GM19328 (cell line): Measurements from ENCODE around the gene FAM228A.

ENCODE experiments used
- ATAC-seq: cut with Tn5 transposase; IDR thresholded peaks from one replicate; pipeline ENCODE4 v1.9.1; 2021; ENCODE audit warnings: mild to moderate bottlenecking, moderate library complexity; ENCODE audit not compliant: unreplicated experiment

Gene FAM228A

DNA sequence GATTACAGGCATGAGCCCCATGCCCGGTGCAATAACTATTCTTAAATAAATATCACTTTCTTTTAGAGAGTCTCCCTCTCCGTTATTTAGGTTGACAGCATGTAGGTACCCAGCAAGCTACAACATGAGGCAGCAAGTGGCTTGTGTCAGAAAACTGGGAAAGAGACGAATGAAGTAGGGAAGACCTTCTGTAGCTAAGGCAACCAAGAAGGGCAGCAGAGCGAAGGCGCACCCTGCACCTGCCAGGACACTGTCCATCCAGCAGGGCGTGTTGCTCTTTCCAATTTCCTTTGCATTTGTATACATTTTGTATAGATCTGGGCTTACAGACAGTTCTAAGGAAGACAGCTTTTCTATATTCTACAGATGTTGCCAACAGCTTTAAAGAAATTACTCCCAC lies 48.1 kb downstream of the FAM228A start:
- no peak for ATAC-seq

DNA sequence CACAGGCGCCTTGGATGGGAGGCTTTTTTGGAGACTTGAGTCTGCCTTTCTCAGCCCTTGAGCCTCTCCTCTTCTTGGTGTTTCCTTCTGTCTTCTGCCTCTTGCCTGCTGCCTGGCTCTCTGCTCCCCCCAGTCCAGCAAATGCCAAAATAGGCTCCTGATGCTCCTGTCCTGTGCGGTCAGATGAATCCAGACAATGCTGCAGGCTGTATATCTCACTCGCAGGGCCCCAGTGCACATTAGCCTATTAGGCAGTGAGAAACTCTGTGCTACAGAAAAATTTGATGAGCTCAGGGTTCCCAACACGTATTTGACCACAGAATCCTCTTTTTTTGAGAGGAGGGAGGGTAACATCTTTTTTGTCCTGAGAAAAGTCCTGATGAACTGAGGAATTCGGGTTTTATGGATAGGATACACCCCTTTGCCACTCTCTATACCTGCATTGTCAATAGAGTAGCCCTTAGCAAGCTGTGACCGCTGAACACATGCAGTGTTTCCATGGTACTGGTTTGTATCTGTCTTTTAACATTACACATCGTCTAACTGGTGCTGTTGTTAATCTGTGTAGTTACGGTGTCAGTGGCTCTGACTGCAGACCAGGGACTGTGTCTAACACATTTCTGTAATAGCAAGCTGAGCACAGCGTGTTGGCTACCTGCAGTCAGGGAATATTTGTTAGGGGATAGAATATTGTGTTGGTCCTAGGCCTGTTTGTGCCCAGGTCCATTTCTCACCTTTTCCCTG lies 50.8 kb downstream of the FAM228A start:
- ATAC-seq: no peak

DNA sequence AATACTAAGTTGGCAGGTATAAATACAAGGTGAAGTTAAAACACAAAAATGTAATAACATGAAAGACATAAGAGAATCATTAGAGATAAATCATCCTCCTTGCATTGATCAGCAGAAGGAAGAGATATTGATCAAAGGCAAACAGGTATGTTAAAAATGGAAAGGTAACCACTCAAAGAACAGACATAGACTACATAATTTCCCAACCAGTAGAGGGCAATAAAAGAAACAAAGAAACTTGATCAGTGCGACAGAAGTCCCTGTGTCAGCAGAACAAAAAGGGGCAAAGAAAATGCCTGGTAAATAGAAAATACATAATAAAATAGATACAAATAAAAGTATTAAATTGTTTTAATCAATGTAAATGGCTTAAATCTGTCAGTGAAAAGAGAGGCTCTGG lies 53.6 kb downstream of the FAM228A start:
- ATAC-seq: no peak

DNA sequence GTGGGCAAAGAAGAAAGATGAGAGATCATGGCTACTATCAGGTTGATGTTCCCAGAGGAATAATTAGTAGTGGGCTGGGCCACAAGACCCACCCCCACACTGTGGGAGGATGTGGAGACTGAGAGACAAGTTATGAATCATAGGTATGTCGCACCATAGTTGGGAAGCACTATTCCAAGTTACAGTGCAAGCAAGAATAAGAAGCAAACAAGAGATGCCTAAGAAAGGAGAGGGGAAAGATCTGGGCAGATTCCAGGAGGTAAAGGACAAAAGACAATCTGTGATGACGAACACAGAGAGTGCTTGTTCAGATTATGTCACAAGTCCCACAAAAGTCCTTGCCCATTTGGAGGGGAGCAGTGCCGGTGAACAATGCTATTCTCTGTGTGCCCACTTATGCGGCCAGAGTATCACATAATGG lies 56.6 kb downstream of the FAM228A start:
- no peak for ATAC-seq

DNA sequence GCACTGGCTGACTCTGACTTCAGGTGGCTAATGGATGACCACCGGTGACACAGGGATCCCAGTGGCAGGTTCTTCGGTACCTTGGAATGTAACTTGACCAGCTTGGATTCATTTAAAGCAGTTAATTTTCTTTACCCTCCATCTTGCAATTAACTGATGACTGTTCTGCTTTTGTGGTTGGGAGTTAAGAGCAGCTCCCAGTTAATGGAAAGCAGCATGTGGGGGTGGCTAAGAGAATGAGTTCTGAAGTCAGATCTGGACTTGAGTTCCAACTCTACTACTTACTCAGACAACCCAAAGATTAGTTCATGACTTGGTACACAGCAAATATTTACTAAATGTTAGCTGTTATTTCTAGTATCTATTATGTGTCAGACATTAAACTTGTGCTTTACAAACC lies 58.5 kb downstream of the FAM228A start:
- no peak for ATAC-seq

DNA sequence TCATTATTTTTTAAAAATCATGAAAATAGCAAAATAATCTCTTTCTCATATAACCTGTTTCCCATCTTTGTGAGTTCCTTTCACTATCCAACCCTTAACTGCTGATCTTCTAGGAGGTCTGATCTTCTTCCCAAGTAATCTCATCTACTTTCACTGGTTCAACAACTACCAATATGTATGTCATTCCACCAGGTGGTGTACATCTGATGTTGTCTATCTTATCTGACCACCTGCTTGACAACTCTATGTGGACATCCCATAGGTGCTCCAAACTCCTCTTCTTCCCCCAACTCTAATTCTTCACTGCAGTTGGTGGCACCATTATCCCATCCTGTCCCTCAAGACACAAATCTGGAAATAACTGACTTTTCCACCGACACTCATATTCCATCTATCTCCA lies 62.5 kb downstream of the FAM228A start:
- ATAC-seq: no peak

DNA sequence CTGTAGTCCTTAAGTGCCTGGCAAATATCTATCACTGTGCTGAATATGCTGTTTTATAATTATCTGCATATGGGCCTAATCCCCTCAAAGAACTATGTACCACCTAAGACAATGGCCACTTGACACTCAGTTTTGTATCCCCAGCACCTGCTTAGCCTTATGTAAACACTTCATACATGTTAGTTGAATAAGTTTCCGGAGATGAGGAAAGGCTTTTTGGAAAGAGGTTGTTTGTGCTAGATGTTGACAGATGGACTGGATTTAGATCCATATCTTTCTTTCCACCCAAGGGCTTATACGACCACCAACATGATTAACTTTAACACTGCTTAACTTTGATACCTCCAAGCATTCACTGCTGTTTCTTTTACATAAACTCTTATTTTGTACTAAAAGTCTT lies 63.3 kb downstream of the FAM228A start:
- no peak for ATAC-seq

DNA sequence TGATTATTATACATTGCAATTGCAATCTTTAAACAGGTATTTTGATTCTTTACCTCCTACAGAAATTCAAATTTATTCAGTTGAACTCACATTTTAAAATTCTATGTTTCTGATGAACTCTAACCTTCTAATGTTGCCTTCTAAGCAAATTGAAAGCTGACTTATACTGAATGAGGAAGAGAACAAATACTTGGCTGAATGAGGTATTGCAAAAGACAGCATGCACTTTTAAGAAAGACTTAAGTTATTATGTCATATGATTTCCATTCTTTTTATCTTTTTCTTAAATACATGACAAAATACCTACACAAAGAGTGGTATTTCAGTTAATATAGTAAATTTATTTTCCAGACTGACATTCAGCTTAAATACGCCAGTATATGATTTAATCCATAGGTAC lies 64.7 kb downstream of the FAM228A start:
- ATAC-seq: no peak
